ENCODE data around the gene SLFNL1. TPM values are rescaled to one million over a fixed set of nuclear protein-coding genes. Genes with fewer than 3 reads are reported as not detected.

SLFNL1 gene
- polyA plus RNA-seq, 3 donors = 0.04 to 0.11 TPM; not detected in 1

DNA sequence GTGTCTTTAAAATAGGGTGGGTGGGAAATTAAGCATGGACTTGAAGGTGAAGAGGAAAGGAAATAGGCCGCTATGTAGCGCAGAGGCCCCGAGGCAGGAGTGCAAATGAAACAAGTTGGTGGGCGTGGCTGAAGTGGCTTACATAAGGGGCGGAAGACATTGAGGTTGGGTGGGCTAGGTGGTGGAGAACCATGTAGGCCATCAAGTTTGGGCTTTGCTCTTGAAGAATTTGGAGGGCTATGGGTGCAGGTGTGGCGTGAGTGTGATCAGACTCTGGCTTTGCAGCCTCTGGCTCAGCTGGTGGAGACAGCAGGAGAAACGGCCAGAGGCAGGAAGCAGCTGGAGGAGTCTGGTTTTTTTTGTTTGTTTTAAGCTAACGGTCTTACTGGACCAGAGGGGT is 6.7 kb downstream of the SLFNL1 start:
- 46% methylated on average over 8 of the region's 8 CpGs for WGBS (ENCODE audit: insufficient coverage)
- TF ChIP-seq, protein P1, sequence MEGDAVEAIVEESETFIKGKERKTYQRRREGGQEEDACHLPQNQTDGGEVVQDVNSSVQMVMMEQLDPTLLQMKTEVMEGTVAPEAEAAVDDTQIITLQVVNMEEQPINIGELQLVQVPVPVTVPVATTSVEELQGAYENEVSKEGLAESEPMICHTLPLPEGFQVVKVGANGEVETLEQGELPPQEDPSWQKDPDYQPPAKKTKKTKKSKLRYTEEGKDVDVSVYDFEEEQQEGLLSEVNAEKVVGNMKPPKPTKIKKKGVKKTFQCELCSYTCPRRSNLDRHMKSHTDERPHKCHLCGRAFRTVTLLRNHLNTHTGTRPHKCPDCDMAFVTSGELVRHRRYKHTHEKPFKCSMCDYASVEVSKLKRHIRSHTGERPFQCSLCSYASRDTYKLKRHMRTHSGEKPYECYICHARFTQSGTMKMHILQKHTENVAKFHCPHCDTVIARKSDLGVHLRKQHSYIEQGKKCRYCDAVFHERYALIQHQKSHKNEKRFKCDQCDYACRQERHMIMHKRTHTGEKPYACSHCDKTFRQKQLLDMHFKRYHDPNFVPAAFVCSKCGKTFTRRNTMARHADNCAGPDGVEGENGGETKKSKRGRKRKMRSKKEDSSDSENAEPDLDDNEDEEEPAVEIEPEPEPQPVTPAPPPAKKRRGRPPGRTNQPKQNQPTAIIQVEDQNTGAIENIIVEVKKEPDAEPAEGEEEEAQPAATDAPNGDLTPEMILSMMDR (IDR thresholded peaks at IDR 0.05) = no peak
- peaks cover 0 to 1% (median 0%) of the 10 kb centered on the region in 3 donors for H3K27me3 Mint-ChIP-seq (ENCODE audit: low read depth in 3 of 3)
- Histone ChIP-seq H3K4me3 (replicated peaks in 1 of 3; ENCODE audit: low read depth in 2 of 3, low read length in 3 of 3) (no peak overlapping the region), H3K9me3 (replicated peaks in 1 of 2; ENCODE audit: control insufficient read depth in 1 of 2, insufficient read depth in 1 of 2, low read length in 2 of 2) (no peaks in the 10 kb centered on the region), H3K9ac (ENCODE audit: insufficient read depth, low read length, poor library complexity, severe bottlenecking) (no peak overlapping the region), H3K79me2 (ENCODE audit: insufficient read depth, low read length) (no peaks in the 10 kb centered on the region), H3K27ac (ENCODE audit: low read depth in 1 of 2, low read length in 2 of 2) (no peak overlapping the region), H3K36me3 (replicated peaks in 1 of 2; ENCODE audit: control insufficient read depth in 1 of 2, insufficient read depth in 2 of 2, low read length in 2 of 2) (peaks cover 35 to 60% of the 10 kb centered on the region in 2 donors), H3K4me2 (replicated peaks; ENCODE audit: extremely low read depth, low read length, poor library complexity, severe bottlenecking) (no peak overlapping the region), H2AFZ (ENCODE audit: insufficient read depth, low read depth, low read length, poor library complexity, severe bottlenecking) (no peak overlapping the region), H3K4me1 (ENCODE audit: control insufficient read depth in 1 of 2, insufficient read depth in 2 of 2, low read length in 2 of 2) (peaks cover 9 to 10% of the 10 kb centered on the region in 2 donors), H3K27me3 (ENCODE audit: control insufficient read depth in 2 of 2, insufficient read depth in 2 of 2, low read length in 2 of 2) (no peaks in the 10 kb centered on the region), H4K20me1 (ENCODE audit: insufficient read depth, low read length) (no peaks in the 10 kb centered on the region)
- DNase-seq = no peak
- intact Hi-C loops (cut with micrococcal nuclease) = no loop called here
- H3K4me3 Mint-ChIP-seq = no peak overlapping the region
- no peaks in the 10 kb centered on the region for H3K9me3 Mint-ChIP-seq
- H3K36me3 Mint-ChIP-seq = peaks cover 56 to 72% of the 10 kb centered on the region in 2 donors
- peak overlapping the region in 2 of 7 donors; percentile 47 to 60 for H3K27ac Mint-ChIP-seq
- peaks cover 10% of the 10 kb centered on the region for H3K4me1 Mint-ChIP-seq

DNA sequence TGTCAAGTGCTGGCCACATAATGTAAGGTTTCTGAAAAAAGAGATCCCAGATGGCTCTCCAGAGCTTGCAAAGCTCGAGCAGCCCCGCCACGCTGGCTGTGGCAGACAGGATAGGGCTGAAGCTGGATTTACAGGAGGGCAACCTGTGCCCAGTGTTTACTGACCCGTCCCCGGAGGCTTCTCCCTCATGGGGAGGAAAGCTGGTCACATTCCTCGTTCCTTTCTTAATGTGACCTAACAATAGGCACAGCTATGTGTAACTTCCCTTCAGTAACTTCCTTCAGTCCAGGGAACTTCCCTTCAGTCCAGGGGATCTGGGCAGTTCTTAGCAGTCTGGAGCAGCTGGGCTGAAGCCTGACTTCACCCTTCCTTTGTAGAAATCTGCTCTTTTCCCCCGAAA is 7.7 kb downstream of the SLFNL1 start:
- no peaks in the 10 kb centered on the region for H3K9me3 ChIP-seq (replicated peaks in 1 of 2; ENCODE audit: control insufficient read depth in 1 of 2, insufficient read depth in 1 of 2, low read length in 2 of 2)
- intact Hi-C loops (cut with micrococcal nuclease) = no loop called here
- H3K9ac ChIP-seq (ENCODE audit: insufficient read depth, low read length, poor library complexity, severe bottlenecking) = no peak overlapping the region
- H3K4me1 ChIP-seq (ENCODE audit: control insufficient read depth in 1 of 2, insufficient read depth in 2 of 2, low read length in 2 of 2) = peaks cover 9 to 10% of the 10 kb centered on the region in 2 donors
- no peaks in the 10 kb centered on the region for H3K79me2 ChIP-seq (ENCODE audit: insufficient read depth, low read length)
- peak; percentile 13 to 59 (median 17) for DNase-seq
- TF ChIP-seq, protein P1 (IDR thresholded peaks at IDR 0.05) = no peak
- no peak overlapping the region for H2AFZ ChIP-seq (ENCODE audit: insufficient read depth, low read depth, low read length, poor library complexity, severe bottlenecking)
- peaks cover 0 to 1% (median 0%) of the 10 kb centered on the region in 3 donors for H3K27me3 Mint-ChIP-seq (ENCODE audit: low read depth in 3 of 3)
- peak overlapping the region; percentile 10 to 24 for H3K27ac ChIP-seq (ENCODE audit: low read depth in 1 of 2, low read length in 2 of 2)
- peaks cover 45 to 71% of the 10 kb centered on the region in 2 donors for H3K36me3 ChIP-seq (replicated peaks in 1 of 2; ENCODE audit: control insufficient read depth in 1 of 2, insufficient read depth in 2 of 2, low read length in 2 of 2)
- H3K4me2 ChIP-seq (replicated peaks; ENCODE audit: extremely low read depth, low read length, poor library complexity, severe bottlenecking) = no peak overlapping the region
- no peaks in the 10 kb centered on the region for H3K9me3 Mint-ChIP-seq
- no peaks in the 10 kb centered on the region for H3K27me3 ChIP-seq (ENCODE audit: control insufficient read depth in 2 of 2, insufficient read depth in 2 of 2, low read length in 2 of 2)
- H3K36me3 Mint-ChIP-seq = peaks cover 59 to 74% of the 10 kb centered on the region in 2 donors
- H3K4me3 Mint-ChIP-seq = no peak overlapping the region
- peak overlapping the region in 4 of 7 donors; percentile 1 to 77 (median 39) for H3K27ac Mint-ChIP-seq
- no peaks in the 10 kb centered on the region for H4K20me1 ChIP-seq (ENCODE audit: insufficient read depth, low read length)
- 72% methylated on average over 3 of the region's 7 CpGs for WGBS (ENCODE audit: insufficient coverage)
- H3K4me1 Mint-ChIP-seq = peaks cover 10% of the 10 kb centered on the region
- H3K4me3 ChIP-seq (replicated peaks in 1 of 3; ENCODE audit: low read depth in 2 of 3, low read length in 3 of 3) = no peak overlapping the region

Data from CD14-positive monocyte (primary cell).